Mesothelial cell of epicardium (in vitro differentiated cells): ENCODE measurements around the gene STARD8. TPM values are rescaled to one million over a fixed set of nuclear protein-coding genes. Genes with fewer than 3 reads are reported as not detected.

ENCODE experiments used
- DNase-seq, 2 experiments: peaks; one replicate each; pipeline ENCODE4 v3.0.0; 2021; ENCODE audit warnings: low spot score in 2 of 2; ENCODE audit not compliant: unreplicated experiment in 2 of 2
- H3K27ac Mint-ChIP-seq: 2 replicates; pipeline ENCODE4 v1.8.0; 2021; ENCODE audit warnings: mixed read lengths
- H3K27me3 Mint-ChIP-seq: 2 replicates; pipeline ENCODE4 v1.8.0; 2021; ENCODE audit warnings: low read depth, mixed read lengths
- H3K36me3 Mint-ChIP-seq: 2 replicates; pipeline ENCODE4 v1.8.0; 2021; ENCODE audit warnings: mixed read lengths
- H3K4me1 Mint-ChIP-seq: 2 replicates; pipeline ENCODE4 v1.8.0; 2021; ENCODE audit warnings: mixed read lengths
- H3K4me3 Mint-ChIP-seq: 2 replicates; pipeline ENCODE4 v1.8.0; 2021; ENCODE audit warnings: mild to moderate bottlenecking, moderate library complexity, mixed read lengths
- H3K9me3 Mint-ChIP-seq: 2 replicates; pipeline ENCODE4 v1.8.0; 2021; ENCODE audit warnings: mixed read lengths
- CTCF ChIP-seq: fragments of 200-600 bp; sonication (generic); IDR thresholded peaks from one replicate; pipeline ENCODE4 v1.5.0; 2021; ENCODE audit warnings: antibody characterized with exemption; ENCODE audit not compliant: unreplicated experiment
- total RNA-seq: library from RNA; stranded (reverse); gene quantifications from 3 replicates; pipeline ENCODE4 v1.2.1, GENCODE V29; 2021

Gene STARD8
- total RNA-seq, 1 donor from 2014 or later: 6.4 TPM

- Mint-ChIP-seq H3K36me3 (no peaks in the 10 kb centered on the region), H3K27me3 (no peaks in the 10 kb centered on the region), H3K27ac (peak overlapping the region; percentile 81), H3K9me3 (peaks cover 13% of the 10 kb centered on the region), H3K4me3 (no peak overlapping the region), H3K4me1 (peaks cover 32% of the 10 kb centered on the region)
- no peak for DNase-seq
- TF ChIP-seq CTCF: no peak
Measured at GRCh38 chrX:68672581-68673318, 25.3 kb downstream of the STARD8 start.

GRCh38 chrX:68675571-68675970 is 28.1 kb downstream of the STARD8 start:
- peak overlapping the region; percentile 50 for H3K27ac Mint-ChIP-seq
- H3K4me3 Mint-ChIP-seq: no peak overlapping the region
- no peaks in the 10 kb centered on the region for H3K36me3 Mint-ChIP-seq
- peaks cover 13% of the 10 kb centered on the region for H3K9me3 Mint-ChIP-seq
- H3K27me3 Mint-ChIP-seq: no peaks in the 10 kb centered on the region
- no peak for DNase-seq
- H3K4me1 Mint-ChIP-seq: peaks cover 23% of the 10 kb centered on the region
- TF ChIP-seq CTCF: no peak

- Mint-ChIP-seq H3K27ac (peak overlapping the region; percentile 50), H3K27me3 (no peaks in the 10 kb centered on the region), H3K4me1 (peaks cover 23% of the 10 kb centered on the region), H3K4me3 (no peak overlapping the region), H3K9me3 (peaks cover 6% of the 10 kb centered on the region), H3K36me3 (no peaks in the 10 kb centered on the region)
- no peak for DNase-seq
- TF ChIP-seq CTCF: no peak
Measured at GRCh38 chrX:68676335-68676734, 28.9 kb downstream of the STARD8 start.

- Mint-ChIP-seq H3K27ac (peak overlapping the region; percentile 4), H3K27me3 (no peaks in the 10 kb centered on the region), H3K4me3 (no peak overlapping the region), H3K36me3 (no peaks in the 10 kb centered on the region), H3K9me3 (peaks cover 4% of the 10 kb centered on the region), H3K4me1 (peaks cover 14% of the 10 kb centered on the region)
- DNase-seq: no peak
- no peak for TF ChIP-seq CTCF
Measured at GRCh38 chrX:68677998-68678397, 30.5 kb downstream of the STARD8 start.

GRCh38 chrX:68681443-68681941 is 34.0 kb downstream of the STARD8 start:
- no peak for TF ChIP-seq CTCF
- no peak overlapping the region for H3K4me3 Mint-ChIP-seq
- DNase-seq: no peak
- no peaks in the 10 kb centered on the region for H3K27me3 Mint-ChIP-seq
- no peaks in the 10 kb centered on the region for H3K36me3 Mint-ChIP-seq
- H3K9me3 Mint-ChIP-seq: peaks cover 8% of the 10 kb centered on the region
- H3K27ac Mint-ChIP-seq: no peak overlapping the region
- H3K4me1 Mint-ChIP-seq: peaks cover 15% of the 10 kb centered on the region
